H1 (cell line): ENCODE measurements around the gene SPRYD3. TPM values are rescaled to one million over a fixed set of nuclear protein-coding genes. Genes with fewer than 3 reads are reported as not detected.

Source experiments
- BRCA1 ChIP-seq: IDR thresholded peaks from 2 replicates; pipeline ENCODE4 v1.6.1; 2012; ENCODE audit warnings: low read depth, low read length, improper control_type of control experiment
- CTCF ChIP-seq, 3 experiments: IDR thresholded peaks; 1 replicate in 2 of 3; 2 replicates in 1 of 3; pipeline versions ENCODE4 v1.5.1 to v1.6.1; 2011; ENCODE audit warnings: low read length in 3 of 3, mild to moderate bottlenecking in 3 of 3, inconsistent platforms in 2 of 3, low read depth in 1 of 3, moderate library complexity in 1 of 3; ENCODE audit not compliant: insufficient read depth in 1 of 3; ENCODE audit errors: control extremely low read depth in 1 of 3
- POLR2AphosphoS5 ChIP-seq: IDR thresholded peaks from 2 replicates; pipeline ENCODE4 v1.6.1; 2011; ENCODE audit warnings: low read depth, low read length
- SUZ12 ChIP-seq: fragments of 200-600 bp; sonication (generic); IDR thresholded peaks from 2 replicates; pipeline ENCODE4 v1.6.1; 2012; ENCODE audit warnings: mild to moderate bottlenecking, inconsistent platforms, low read length, moderate library complexity, mixed read lengths
- TAF7 ChIP-seq: optimal IDR thresholded peaks from 2 replicates; pipeline ENCODE3; 2011; ENCODE audit warnings: low read depth, mild to moderate bottlenecking, inconsistent platforms, low read length, moderate library complexity, borderline replicate concordance
- USF2 ChIP-seq: IDR thresholded peaks from 2 replicates; pipeline ENCODE4 v1.6.1; 2011; ENCODE audit warnings: low read length, improper control_type of control experiment
- microRNA-seq, 2 experiments: library from miRNA; unstranded; fragments of <30 nt; microRNA quantifications; one replicate each; pipeline versions ENCODE4 to v1.2.0, GENCODE V29; 2016 to 2020; ENCODE audit warnings: borderline microRNAs expressed in 2 of 2, borderline number of aligned reads in 2 of 2, borderline replicate concordance in 1 of 2
- polyA plus RNA-seq, 7 experiments: library from polyadenylated mRNA; depleted of rRNA in 3 of 7; stranded (reverse) in 5 of 7; unstranded in 2 of 7; fragments of >200 nt in 5 of 7; fragments of 200-250 nt in 2 of 7; gene quantifications; 1 replicate in 5 of 7; 2 replicates in 1 of 7; 4 replicates in 1 of 7; pipeline versions ENCODE4 v1.2.1 to v1.2.3, GENCODE V29; 2011 to 2013; ENCODE audit warnings: missing spikeins in 2 of 7, mixed read lengths in 2 of 7
- small RNA-seq: library from polyadenylated mRNA; stranded (forward); fragments of <200 nt; extraction: miRNeasy Mini kit (QIAGEN cat#:217004); gene quantifications from one replicate; pipeline ENCODE3, GENCODE V24; 2013; ENCODE audit not compliant: insufficient read depth
- total RNA-seq: library from RNA; stranded (reverse); fragmentation: NEBNext Ultra II Directional; extraction: Animal tissue kit (Norgen Biotek cat#: 25700); gene quantifications from 2 replicates; pipeline ENCODE4 v1.2.1, GENCODE V29; 2021

SPRYD3 gene
- total and polyA plus RNA-seq, 2 of the 8 experiments (the other 6 are each of a cell fraction or from before 2014, with no cell fraction given), result 6.8 to 8.0 TPM

- TF ChIP-seq USF2 (no peak), POLR2AphosphoS5 (no peak), BRCA1 (no peak), TAF7 (no peak), CTCF (IDR thresholded peaks at IDR 0.05; ENCODE audit: control extremely low read depth in 1 of 3, insufficient read depth in 1 of 3, low read depth in 1 of 3, low read length in 3 of 3) (no peak), SUZ12 (no peak)
These were observed 64.5 kb downstream of the SPRYD3 start (continued) for GRCh38 chr12:53014709-53015108.

Small RNA genes within 50 kb of the gene (microRNA-seq; reads per million reads assigned to microRNA genes)
- gene MIR6757, result 0 reads per million in 2 experiments

Small RNA genes within 50 kb of the gene (small RNA-seq; reads per million reads assigned to genes)
- gene MIR6757, result not detected

Other genes starting within 250 kb of the SPRYD3 start
- not detected in 2 replicates for gene KRT79, start 245.1 kb downstream of the SPRYD3 start, total RNA-seq
- not detected in 2 replicates for gene KRT79, start 245.1 kb downstream of the SPRYD3 start, polyA plus RNA-seq (2011; rRNA removed)
- not detected in 2 replicates for gene KRT78, start 230.4 kb downstream of the SPRYD3 start, total RNA-seq
- not detected in 2 replicates for gene KRT78, start 230.4 kb downstream of the SPRYD3 start, polyA plus RNA-seq (2011; rRNA removed)
- gene KRT8, start 174.3 kb downstream of the SPRYD3 start, total RNA-seq, result 283 and 290 TPM in 2 replicates
- gene KRT8, start 174.3 kb downstream of the SPRYD3 start, polyA plus RNA-seq (2011; rRNA removed), result 280 and 311 TPM in 2 replicates
- 375 and 391 TPM in 2 replicates for gene KRT18, start 130.3 kb downstream of the SPRYD3 start, total RNA-seq
- 236 and 263 TPM in 2 replicates for gene KRT18, start 130.3 kb downstream of the SPRYD3 start, polyA plus RNA-seq (2011; rRNA removed)
- gene EIF4B, start 72.9 kb downstream of the SPRYD3 start, total RNA-seq, result 811 and 816 TPM in 2 replicates
- 269 and 307 TPM in 2 replicates for gene EIF4B, start 72.9 kb downstream of the SPRYD3 start, polyA plus RNA-seq (2011; rRNA removed)
- gene TNS2, start 29.3 kb downstream of the SPRYD3 start, total RNA-seq, result 4.7 and 5.8 TPM in 2 replicates
- gene TNS2, start 29.3 kb downstream of the SPRYD3 start, polyA plus RNA-seq (2011; rRNA removed), result 2.8 and 5.0 TPM in 2 replicates
- gene IGFBP6, start 18.3 kb upstream of the SPRYD3 start, total RNA-seq, result 13.7 and 16.4 TPM in 2 replicates
- gene IGFBP6, start 18.3 kb upstream of the SPRYD3 start, polyA plus RNA-seq (2011; rRNA removed), result 14.7 and 25.3 TPM in 2 replicates
- not detected in 2 replicates for gene SOAT2, start 24.1 kb upstream of the SPRYD3 start, total RNA-seq
- 0.08 and 0.13 TPM in 2 replicates for gene SOAT2, start 24.1 kb upstream of the SPRYD3 start, polyA plus RNA-seq (2011; rRNA removed)
- gene ZNF740, start 101.3 kb upstream of the SPRYD3 start, total RNA-seq, result 35.6 and 40.0 TPM in 2 replicates
- 7.6 and 8.2 TPM in 2 replicates for gene ZNF740, start 101.3 kb upstream of the SPRYD3 start, polyA plus RNA-seq (2011; rRNA removed)
- gene CSAD, start 101.5 kb upstream of the SPRYD3 start, total RNA-seq, result 8.8 and 10.0 TPM in 2 replicates
- 11.3 and 15.4 TPM in 2 replicates for gene CSAD, start 101.5 kb upstream of the SPRYD3 start, polyA plus RNA-seq (2011; rRNA removed)
- 0.54 and 1.2 TPM in 2 replicates for gene ITGB7, start 127.9 kb upstream of the SPRYD3 start, total RNA-seq
- gene ITGB7, start 127.9 kb upstream of the SPRYD3 start, polyA plus RNA-seq (2011; rRNA removed), result 0.25 and 0.35 TPM in 2 replicates
- gene RARG, start 152.8 kb upstream of the SPRYD3 start, total RNA-seq, result 68.6 and 68.9 TPM in 2 replicates
- 68.6 and 84.2 TPM in 2 replicates for gene RARG, start 152.8 kb upstream of the SPRYD3 start, polyA plus RNA-seq (2011; rRNA removed)
- gene ESPL1, start 188.9 kb upstream of the SPRYD3 start, total RNA-seq, result 47.0 and 52.7 TPM in 2 replicates
- gene ESPL1, start 188.9 kb upstream of the SPRYD3 start, polyA plus RNA-seq (2011; rRNA removed), result 31.8 and 49.6 TPM in 2 replicates
- gene PFDN5, start 216.2 kb upstream of the SPRYD3 start, total RNA-seq, result 265 and 290 TPM in 2 replicates
- gene PFDN5, start 216.2 kb upstream of the SPRYD3 start, polyA plus RNA-seq (2011; rRNA removed), result 339 and 630 TPM in 2 replicates
- gene MYG1, start 220.3 kb upstream of the SPRYD3 start, total RNA-seq, result 77.1 and 83.3 TPM in 2 replicates
- gene MYG1, start 220.3 kb upstream of the SPRYD3 start, polyA plus RNA-seq (2011; rRNA removed), result 104 and 117 TPM in 2 replicates
- gene AAAS, start 242.2 kb upstream of the SPRYD3 start, total RNA-seq, result 66.1 and 68.2 TPM in 2 replicates
- 97.6 and 126 TPM in 2 replicates for gene AAAS, start 242.2 kb upstream of the SPRYD3 start, polyA plus RNA-seq (2011; rRNA removed)